Spleen (tissue), 7 donors: Measurements from ENCODE around the gene NBPF3.

Experiments
- POLR2A ChIP-seq, 3 donors: fragments of 450-650 bp; IDR thresholded peaks; one replicate each; pipeline ENCODE4 v1.5.1; 2017; ENCODE audit warnings: antibody characterized with exemption in 3 of 3, mild to moderate bottlenecking in 1 of 3
- POLR2AphosphoS5 ChIP-seq, 3 donors: sonication (generic); formaldehyde crosslinking; IDR thresholded peaks; one replicate each; pipeline ENCODE4 v1.5.1; 2017; ENCODE audit warnings: antibody characterized with exemption in 3 of 3
- TF ChIP-seq, protein P1 (sequence below), 11 experiments: fragments of 200-600 bp in 7 of 11; fragments of 450-650 bp in 4 of 11; sonication (generic) in 4 of 11; IDR thresholded peaks in 8 of 11; conservative IDR thresholded peaks in 3 of 11; 1 replicate in 7 of 11; 2 replicates in 4 of 11; pipeline versions ENCODE4 v1.4.0 to v1.8.0; 2016 to 2021; ENCODE audit warnings: antibody characterized with exemption in 11 of 11, inconsistent platforms in 4 of 11, mild to moderate bottlenecking in 1 of 11
- donor health status: DM: no; HTN: no; CAD: no; lungs with moderate emphysema.
- donor health status: DM: no; HTN: no; CAD: no.
- donor health status: DM: no; HTN: no; CAD: no.

DNA sequence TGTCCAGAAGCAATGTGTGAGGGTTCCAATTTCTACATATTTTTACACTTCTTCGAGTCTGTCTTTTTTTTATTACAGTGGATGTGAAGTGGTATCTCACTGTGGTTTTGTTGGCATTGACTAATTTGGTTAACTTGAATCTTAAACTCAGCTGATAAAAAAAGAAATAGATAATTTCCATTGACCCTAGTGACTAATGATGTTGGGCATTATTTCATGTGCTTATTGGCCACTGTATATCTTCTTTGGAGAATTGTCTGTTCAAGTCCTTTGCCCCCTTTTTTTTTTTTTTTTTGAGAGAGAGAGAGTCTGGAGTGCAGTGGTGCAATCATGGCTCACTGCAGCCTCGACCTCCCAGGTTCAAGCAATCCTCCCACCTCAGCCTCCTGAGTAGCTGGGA, 33.3 kb upstream of the NBPF3 start:
- TF ChIP-seq, protein P1, sequence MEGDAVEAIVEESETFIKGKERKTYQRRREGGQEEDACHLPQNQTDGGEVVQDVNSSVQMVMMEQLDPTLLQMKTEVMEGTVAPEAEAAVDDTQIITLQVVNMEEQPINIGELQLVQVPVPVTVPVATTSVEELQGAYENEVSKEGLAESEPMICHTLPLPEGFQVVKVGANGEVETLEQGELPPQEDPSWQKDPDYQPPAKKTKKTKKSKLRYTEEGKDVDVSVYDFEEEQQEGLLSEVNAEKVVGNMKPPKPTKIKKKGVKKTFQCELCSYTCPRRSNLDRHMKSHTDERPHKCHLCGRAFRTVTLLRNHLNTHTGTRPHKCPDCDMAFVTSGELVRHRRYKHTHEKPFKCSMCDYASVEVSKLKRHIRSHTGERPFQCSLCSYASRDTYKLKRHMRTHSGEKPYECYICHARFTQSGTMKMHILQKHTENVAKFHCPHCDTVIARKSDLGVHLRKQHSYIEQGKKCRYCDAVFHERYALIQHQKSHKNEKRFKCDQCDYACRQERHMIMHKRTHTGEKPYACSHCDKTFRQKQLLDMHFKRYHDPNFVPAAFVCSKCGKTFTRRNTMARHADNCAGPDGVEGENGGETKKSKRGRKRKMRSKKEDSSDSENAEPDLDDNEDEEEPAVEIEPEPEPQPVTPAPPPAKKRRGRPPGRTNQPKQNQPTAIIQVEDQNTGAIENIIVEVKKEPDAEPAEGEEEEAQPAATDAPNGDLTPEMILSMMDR (IDR thresholded peaks at IDR 0.05 in 8 of 11, conservative IDR thresholded peaks at IDR 0.05 in 3 of 11), result no peak
- no peak for TF ChIP-seq POLR2A (IDR thresholded peaks at IDR 0.05)
- TF ChIP-seq POLR2AphosphoS5 (IDR thresholded peaks at IDR 0.05), result no peak
